ENCODE results near the gene NPC2.
A peak's percentile ranks its signal among the peaks of the same experiment; 100 is the strongest.

NPC2 gene

DNA sequence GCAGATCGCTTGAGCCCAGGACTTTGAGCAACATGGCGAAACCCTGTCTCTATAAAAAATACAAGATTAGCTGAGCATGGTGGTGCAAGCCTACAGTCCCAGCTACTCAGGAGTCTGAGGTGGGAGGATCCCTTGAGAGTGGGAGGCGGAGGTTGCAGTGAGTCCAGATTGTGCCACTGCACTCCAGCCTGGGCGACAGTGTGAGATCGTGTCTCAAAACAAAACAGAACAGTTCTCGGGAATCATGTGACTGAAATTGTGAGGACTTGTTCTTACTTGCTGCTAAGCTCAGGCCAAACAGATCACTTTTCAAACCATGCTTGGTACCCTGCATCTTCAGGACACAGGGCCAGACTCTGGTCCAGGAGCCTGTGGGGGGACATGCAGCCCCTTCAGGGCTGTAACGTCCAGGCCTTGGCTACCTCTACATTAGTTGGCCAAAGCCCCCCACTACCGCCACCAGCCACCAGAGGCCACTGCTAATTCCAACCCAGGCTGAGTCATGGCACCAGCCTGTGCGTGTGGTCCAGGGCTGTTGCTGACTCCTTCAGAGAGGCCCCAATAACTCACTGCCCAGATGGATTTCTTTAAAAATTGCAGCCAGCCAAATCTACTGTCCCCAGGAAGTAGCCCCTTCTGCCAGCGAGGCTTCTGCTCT, 33.7 kb downstream of the NPC2 start:
- TF ChIP-seq BACH2 (CRISPR knock-in tag; IDR thresholded peaks at IDR 0.05; ENCODE audit: borderline replicate concordance) (no peak), ZC3H10 (CRISPR knock-in tag; IDR thresholded peaks at IDR 0.05) (no peak), GLIS3 (CRISPR knock-in tag; IDR thresholded peaks at IDR 0.05) (no peak), RARB (CRISPR knock-in tag; IDR thresholded peaks at IDR 0.05) (no peak), ZFP30 (CRISPR knock-in tag; IDR thresholded peaks at IDR 0.05) (no peak), SNAI2 (CRISPR knock-in tag; IDR thresholded peaks at IDR 0.05) (no peak), TOX (CRISPR knock-in tag; IDR thresholded peaks at IDR 0.05; ENCODE audit: borderline replicate concordance) (no peak), TCF4 (CRISPR knock-in tag; IDR thresholded peaks at IDR 0.05; ENCODE audit: borderline replicate concordance) (no peak), ZNF70 (CRISPR knock-in tag; IDR thresholded peaks at IDR 0.05) (no peak), ISL1 (CRISPR knock-in tag; IDR thresholded peaks at IDR 0.05) (no peak), PPARA (CRISPR knock-in tag; IDR thresholded peaks at IDR 0.05; ENCODE audit: borderline replicate concordance) (no peak), ZNF565 (CRISPR knock-in tag; conservative IDR thresholded peaks at IDR 0.05; ENCODE audit: low read depth) (no peak), OSR1 (CRISPR knock-in tag; IDR thresholded peaks at IDR 0.05) (no peak)
- TF ChIP-seq, protein P1, sequence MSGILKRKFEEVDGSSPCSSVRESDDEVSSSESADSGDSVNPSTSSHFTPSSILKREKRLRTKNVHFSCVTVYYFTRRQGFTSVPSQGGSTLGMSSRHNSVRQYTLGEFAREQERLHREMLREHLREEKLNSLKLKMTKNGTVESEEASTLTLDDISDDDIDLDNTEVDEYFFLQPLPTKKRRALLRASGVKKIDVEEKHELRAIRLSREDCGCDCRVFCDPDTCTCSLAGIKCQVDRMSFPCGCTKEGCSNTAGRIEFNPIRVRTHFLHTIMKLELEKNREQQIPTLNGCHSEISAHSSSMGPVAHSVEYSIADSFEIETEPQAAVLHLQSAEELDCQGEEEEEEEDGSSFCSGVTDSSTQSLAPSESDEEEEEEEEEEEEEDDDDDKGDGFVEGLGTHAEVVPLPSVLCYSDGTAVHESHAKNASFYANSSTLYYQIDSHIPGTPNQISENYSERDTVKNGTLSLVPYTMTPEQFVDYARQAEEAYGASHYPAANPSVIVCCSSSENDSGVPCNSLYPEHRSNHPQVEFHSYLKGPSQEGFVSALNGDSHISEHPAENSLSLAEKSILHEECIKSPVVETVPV (CRISPR knock-in tag; IDR thresholded peaks at IDR 0.05): no peak
- TF ChIP-seq, protein P2, sequence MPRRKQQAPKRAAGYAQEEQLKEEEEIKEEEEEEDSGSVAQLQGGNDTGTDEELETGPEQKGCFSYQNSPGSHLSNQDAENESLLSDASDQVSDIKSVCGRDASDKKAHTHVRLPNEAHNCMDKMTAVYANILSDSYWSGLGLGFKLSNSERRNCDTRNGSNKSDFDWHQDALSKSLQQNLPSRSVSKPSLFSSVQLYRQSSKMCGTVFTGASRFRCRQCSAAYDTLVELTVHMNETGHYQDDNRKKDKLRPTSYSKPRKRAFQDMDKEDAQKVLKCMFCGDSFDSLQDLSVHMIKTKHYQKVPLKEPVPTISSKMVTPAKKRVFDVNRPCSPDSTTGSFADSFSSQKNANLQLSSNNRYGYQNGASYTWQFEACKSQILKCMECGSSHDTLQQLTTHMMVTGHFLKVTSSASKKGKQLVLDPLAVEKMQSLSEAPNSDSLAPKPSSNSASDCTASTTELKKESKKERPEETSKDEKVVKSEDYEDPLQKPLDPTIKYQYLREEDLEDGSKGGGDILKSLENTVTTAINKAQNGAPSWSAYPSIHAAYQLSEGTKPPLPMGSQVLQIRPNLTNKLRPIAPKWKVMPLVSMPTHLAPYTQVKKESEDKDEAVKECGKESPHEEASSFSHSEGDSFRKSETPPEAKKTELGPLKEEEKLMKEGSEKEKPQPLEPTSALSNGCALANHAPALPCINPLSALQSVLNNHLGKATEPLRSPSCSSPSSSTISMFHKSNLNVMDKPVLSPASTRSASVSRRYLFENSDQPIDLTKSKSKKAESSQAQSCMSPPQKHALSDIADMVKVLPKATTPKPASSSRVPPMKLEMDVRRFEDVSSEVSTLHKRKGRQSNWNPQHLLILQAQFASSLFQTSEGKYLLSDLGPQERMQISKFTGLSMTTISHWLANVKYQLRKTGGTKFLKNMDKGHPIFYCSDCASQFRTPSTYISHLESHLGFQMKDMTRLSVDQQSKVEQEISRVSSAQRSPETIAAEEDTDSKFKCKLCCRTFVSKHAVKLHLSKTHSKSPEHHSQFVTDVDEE (CRISPR knock-in tag; IDR thresholded peaks at IDR 0.05): no peak
- TF ChIP-seq, protein P3, sequence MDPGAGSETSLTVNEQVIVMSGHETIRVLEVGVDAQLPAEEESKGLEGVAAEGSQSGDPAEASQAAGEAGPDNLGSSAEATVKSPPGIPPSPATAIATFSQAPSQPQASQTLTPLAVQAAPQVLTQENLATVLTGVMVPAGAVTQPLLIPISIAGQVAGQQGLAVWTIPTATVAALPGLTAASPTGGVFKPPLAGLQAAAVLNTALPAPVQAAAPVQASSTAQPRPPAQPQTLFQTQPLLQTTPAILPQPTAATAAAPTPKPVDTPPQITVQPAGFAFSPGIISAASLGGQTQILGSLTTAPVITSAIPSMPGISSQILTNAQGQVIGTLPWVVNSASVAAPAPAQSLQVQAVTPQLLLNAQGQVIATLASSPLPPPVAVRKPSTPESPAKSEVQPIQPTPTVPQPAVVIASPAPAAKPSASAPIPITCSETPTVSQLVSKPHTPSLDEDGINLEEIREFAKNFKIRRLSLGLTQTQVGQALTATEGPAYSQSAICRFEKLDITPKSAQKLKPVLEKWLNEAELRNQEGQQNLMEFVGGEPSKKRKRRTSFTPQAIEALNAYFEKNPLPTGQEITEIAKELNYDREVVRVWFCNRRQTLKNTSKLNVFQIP (CRISPR knock-in tag; IDR thresholded peaks at IDR 0.05; ENCODE audit: borderline replicate concordance, low read depth): no peak
- TF ChIP-seq, protein P4, sequence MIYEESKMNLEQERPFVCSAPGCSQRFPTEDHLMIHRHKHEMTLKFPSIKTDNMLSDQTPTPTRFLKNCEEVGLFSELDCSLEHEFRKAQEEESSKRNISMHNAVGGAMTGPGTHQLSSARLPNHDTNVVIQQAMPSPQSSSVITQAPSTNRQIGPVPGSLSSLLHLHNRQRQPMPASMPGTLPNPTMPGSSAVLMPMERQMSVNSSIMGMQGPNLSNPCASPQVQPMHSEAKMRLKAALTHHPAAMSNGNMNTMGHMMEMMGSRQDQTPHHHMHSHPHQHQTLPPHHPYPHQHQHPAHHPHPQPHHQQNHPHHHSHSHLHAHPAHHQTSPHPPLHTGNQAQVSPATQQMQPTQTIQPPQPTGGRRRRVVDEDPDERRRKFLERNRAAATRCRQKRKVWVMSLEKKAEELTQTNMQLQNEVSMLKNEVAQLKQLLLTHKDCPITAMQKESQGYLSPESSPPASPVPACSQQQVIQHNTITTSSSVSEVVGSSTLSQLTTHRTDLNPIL (CRISPR knock-in tag; IDR thresholded peaks at IDR 0.05; ENCODE audit: low read depth): no peak
- TF ChIP-seq, protein P5, sequence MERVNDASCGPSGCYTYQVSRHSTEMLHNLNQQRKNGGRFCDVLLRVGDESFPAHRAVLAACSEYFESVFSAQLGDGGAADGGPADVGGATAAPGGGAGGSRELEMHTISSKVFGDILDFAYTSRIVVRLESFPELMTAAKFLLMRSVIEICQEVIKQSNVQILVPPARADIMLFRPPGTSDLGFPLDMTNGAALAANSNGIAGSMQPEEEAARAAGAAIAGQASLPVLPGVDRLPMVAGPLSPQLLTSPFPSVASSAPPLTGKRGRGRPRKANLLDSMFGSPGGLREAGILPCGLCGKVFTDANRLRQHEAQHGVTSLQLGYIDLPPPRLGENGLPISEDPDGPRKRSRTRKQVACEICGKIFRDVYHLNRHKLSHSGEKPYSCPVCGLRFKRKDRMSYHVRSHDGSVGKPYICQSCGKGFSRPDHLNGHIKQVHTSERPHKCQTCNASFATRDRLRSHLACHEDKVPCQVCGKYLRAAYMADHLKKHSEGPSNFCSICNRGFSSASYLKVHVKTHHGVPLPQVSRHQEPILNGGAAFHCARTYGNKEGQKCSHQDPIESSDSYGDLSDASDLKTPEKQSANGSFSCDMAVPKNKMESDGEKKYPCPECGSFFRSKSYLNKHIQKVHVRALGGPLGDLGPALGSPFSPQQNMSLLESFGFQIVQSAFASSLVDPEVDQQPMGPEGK (CRISPR knock-in tag; IDR thresholded peaks at IDR 0.05; ENCODE audit: borderline replicate concordance): no peak
- peak; percentile 99 for ATAC-seq

DNA sequence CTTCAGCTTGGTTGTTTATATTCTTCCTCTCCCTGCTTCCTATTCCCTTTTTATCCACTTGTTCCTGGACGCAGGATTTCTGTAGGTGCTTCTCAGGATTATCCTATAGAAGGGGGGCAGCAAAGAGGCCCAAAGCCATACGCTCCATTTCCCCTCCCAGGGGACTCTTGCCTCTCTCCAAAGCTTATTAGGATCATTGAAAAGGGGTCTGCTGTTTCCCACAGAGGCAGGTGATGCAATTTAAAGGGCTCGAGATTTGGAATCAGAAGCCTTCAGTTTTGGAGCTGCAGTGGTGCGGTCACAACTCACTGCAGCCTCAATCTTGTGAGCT, 35.6 kb downstream of the NPC2 start:
- TF ChIP-seq ZNF8 (CRISPR knock-in tag; IDR thresholded peaks at IDR 0.05) (no peak), ZFP3 (CRISPR knock-in tag; IDR thresholded peaks at IDR 0.05) (no peak), RARB (CRISPR knock-in tag; IDR thresholded peaks at IDR 0.05) (no peak), CSDC2 (CRISPR knock-in tag; IDR thresholded peaks at IDR 0.05) (no peak), ARNTL (CRISPR knock-in tag; IDR thresholded peaks at IDR 0.05; ENCODE audit: borderline replicate concordance, low read depth) (no peak), SNAI2 (CRISPR knock-in tag; IDR thresholded peaks at IDR 0.05) (no peak), BACH2 (CRISPR knock-in tag; IDR thresholded peaks at IDR 0.05; ENCODE audit: borderline replicate concordance) (no peak), ZC3H10 (CRISPR knock-in tag; IDR thresholded peaks at IDR 0.05) (no peak), ISL1 (CRISPR knock-in tag; IDR thresholded peaks at IDR 0.05) (no peak), PPARA (CRISPR knock-in tag; IDR thresholded peaks at IDR 0.05; ENCODE audit: borderline replicate concordance) (no peak), GLIS3 (CRISPR knock-in tag; IDR thresholded peaks at IDR 0.05) (no peak), ESRRG (CRISPR knock-in tag; IDR thresholded peaks at IDR 0.05) (no peak), ZFP30 (CRISPR knock-in tag; IDR thresholded peaks at IDR 0.05) (no peak), OSR1 (CRISPR knock-in tag; IDR thresholded peaks at IDR 0.05) (no peak), ZNF565 (CRISPR knock-in tag; conservative IDR thresholded peaks at IDR 0.05; ENCODE audit: low read depth) (no peak), ZNF70 (CRISPR knock-in tag; IDR thresholded peaks at IDR 0.05) (no peak), TOX (CRISPR knock-in tag; IDR thresholded peaks at IDR 0.05; ENCODE audit: borderline replicate concordance) (no peak), TCF4 (CRISPR knock-in tag; IDR thresholded peaks at IDR 0.05; ENCODE audit: borderline replicate concordance) (no peak)
- TF ChIP-seq, protein P5 (CRISPR knock-in tag; IDR thresholded peaks at IDR 0.05; ENCODE audit: borderline replicate concordance): no peak
- TF ChIP-seq, protein P3 (CRISPR knock-in tag; IDR thresholded peaks at IDR 0.05; ENCODE audit: borderline replicate concordance, low read depth): no peak
- ATAC-seq: no peak

All from SK-N-SH treated with all-trans-retinoic acid at 6 μM for 48 hours (cell line).